Central memory CD4-positive, alpha-beta T cell (primary cell): ENCODE results near the gene TPH2.

Experiments used
- DNase-seq: peaks from one replicate; pipeline ENCODE4 v3.0.0; 2022
- total RNA-seq, 3 experiments: gene quantifications; one replicate each; lab custom pipeline; 2026; lab: John Stamatoyannopoulos, UW

Gene TPH2
- total RNA-seq = 0 to 0.04 (median 0) reads per million in 3 experiments

- DNase-seq = peak; percentile 23
Observed at GRCh38 chr12:71938728-71939385, at the start of gene TPH2. Gene TPH2, plus strand, starts transcription at chr12:71938845. Its CDS starts 142 bp downstream, at chr12:71938987.

GRCh38 chr12:71890475-71890874 lies 48.2 kb upstream of the TPH2 start:
- DNase-seq = no peak

GRCh38 chr12:71892059-71892458 lies 46.6 kb upstream of the TPH2 start:
- DNase-seq = no peak

GRCh38 chr12:71896205-71896882 lies 42.3 kb upstream of the TPH2 start:
- no peak for DNase-seq

- DNase-seq = no peak
Observed at GRCh38 chr12:71900091-71900490, 38.6 kb upstream of the TPH2 start.

GRCh38 chr12:71904629-71905028 lies 34.0 kb upstream of the TPH2 start:
- no peak for DNase-seq

GRCh38 chr12:71935594-71935993 lies 3.1 kb upstream of the TPH2 start:
- DNase-seq = no peak

- DNase-seq = no peak
Observed at GRCh38 chr12:71940068-71940467, 1.4 kb downstream of the TPH2 start.

- no peak for DNase-seq
Observed at GRCh38 chr12:71941174-71941573, 2.5 kb downstream of the TPH2 start.

- no peak for DNase-seq
Observed at GRCh38 chr12:71942259-71942658, 3.6 kb downstream of the TPH2 start.

- DNase-seq = no peak
Observed at GRCh38 chr12:71942703-71943102, 4.1 kb downstream of the TPH2 start.

- DNase-seq = no peak
Observed at GRCh38 chr12:71945121-71945520, 6.5 kb downstream of the TPH2 start.

GRCh38 chr12:71945883-71946282 lies 7.2 kb downstream of the TPH2 start:
- no peak for DNase-seq

- no peak for DNase-seq
Observed at GRCh38 chr12:71947645-71948105, 9.0 kb downstream of the TPH2 start.

- no peak for DNase-seq
Observed at GRCh38 chr12:71948390-71948789, 9.7 kb downstream of the TPH2 start.

- DNase-seq = no peak
Observed at GRCh38 chr12:71949646-71950045, 11.0 kb downstream of the TPH2 start.

- DNase-seq = no peak
Observed at GRCh38 chr12:71950404-71950803, 11.8 kb downstream of the TPH2 start.

- no peak for DNase-seq
Observed at GRCh38 chr12:71950819-71951218, 12.2 kb downstream of the TPH2 start.

- DNase-seq = no peak
Observed at GRCh38 chr12:71954083-71954778, 15.6 kb downstream of the TPH2 start.

GRCh38 chr12:71954861-71955260 lies 16.2 kb downstream of the TPH2 start:
- no peak for DNase-seq

GRCh38 chr12:71955970-71956369 lies 17.3 kb downstream of the TPH2 start:
- no peak for DNase-seq

- DNase-seq = no peak
Observed at GRCh38 chr12:71958056-71958455, 19.4 kb downstream of the TPH2 start.

- no peak for DNase-seq
Observed at GRCh38 chr12:71958457-71958856, 19.8 kb downstream of the TPH2 start.
